Endothelial cell of umbilical vein (primary cell): ENCODE results near the gene GPD2.

Experiments used
- EZH2 ChIP-seq: IDR thresholded peaks from 2 replicates; pipeline ENCODE4 v1.6.1; 2012; ENCODE audit warnings: borderline replicate concordance, low read depth, mild to moderate bottlenecking, moderate library complexity, low read length, inconsistent platforms; ENCODE audit not compliant: severe bottlenecking
- FOS ChIP-seq: IDR thresholded peaks from 2 replicates; pipeline ENCODE4 v1.6.1; 2011; ENCODE audit warnings: mild to moderate bottlenecking, low read length, moderate library complexity, borderline replicate concordance; ENCODE audit not compliant: insufficient read depth
- JUN ChIP-seq: IDR thresholded peaks from 2 replicates; pipeline ENCODE4 v1.6.1; 2011; ENCODE audit warnings: borderline replicate concordance, low read depth; ENCODE audit not compliant: insufficient read length, insufficient read depth
- MAX ChIP-seq: IDR thresholded peaks from 2 replicates; pipeline ENCODE4 v1.6.1; 2011; ENCODE audit not compliant: insufficient read depth, insufficient read length
- POLR2A ChIP-seq: IDR thresholded peaks from 2 replicates; pipeline ENCODE4 v1.6.1; 2012; ENCODE audit warnings: low read depth, mild to moderate bottlenecking, control low read depth, low read length
- POLR2AphosphoS5 ChIP-seq: IDR thresholded peaks from 2 replicates; pipeline ENCODE4 v1.6.1; 2012; ENCODE audit warnings: low read depth, mild to moderate bottlenecking, control low read depth, low read length, moderate library complexity; ENCODE audit not compliant: insufficient read depth
- TF ChIP-seq, protein P1 (sequence below), 2 donors: IDR thresholded peaks; 1 replicate in 1 of 2; 2 replicates in 1 of 2; pipeline ENCODE4 v1.5.1; 2011; ENCODE audit warnings: low read length in 2 of 2, mild to moderate bottlenecking in 2 of 2, moderate library complexity in 2 of 2, control low read depth in 1 of 2, inconsistent platforms in 1 of 2, low read depth in 1 of 2; ENCODE audit not compliant: insufficient read depth in 1 of 2; ENCODE audit errors: extremely low read depth in 1 of 2

DNA sequence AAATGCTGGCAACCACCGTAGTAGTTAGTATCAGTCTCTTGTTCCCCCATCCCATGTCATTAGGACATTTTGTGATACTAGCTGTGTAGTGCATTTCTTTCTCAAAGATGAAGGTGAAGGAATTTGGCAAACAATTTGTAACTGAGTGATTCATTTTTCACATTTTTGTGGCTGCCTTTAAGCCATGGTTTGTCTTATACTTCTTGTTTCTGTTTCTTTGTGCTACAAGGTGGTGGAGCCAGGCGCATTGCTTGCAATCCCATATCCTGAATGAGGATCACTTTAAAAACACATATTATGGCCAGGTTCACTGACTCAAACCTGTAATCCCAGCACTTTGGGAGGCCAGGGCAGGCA lies 40.6 kb downstream of the GPD2 start:
- TF ChIP-seq, protein P1, sequence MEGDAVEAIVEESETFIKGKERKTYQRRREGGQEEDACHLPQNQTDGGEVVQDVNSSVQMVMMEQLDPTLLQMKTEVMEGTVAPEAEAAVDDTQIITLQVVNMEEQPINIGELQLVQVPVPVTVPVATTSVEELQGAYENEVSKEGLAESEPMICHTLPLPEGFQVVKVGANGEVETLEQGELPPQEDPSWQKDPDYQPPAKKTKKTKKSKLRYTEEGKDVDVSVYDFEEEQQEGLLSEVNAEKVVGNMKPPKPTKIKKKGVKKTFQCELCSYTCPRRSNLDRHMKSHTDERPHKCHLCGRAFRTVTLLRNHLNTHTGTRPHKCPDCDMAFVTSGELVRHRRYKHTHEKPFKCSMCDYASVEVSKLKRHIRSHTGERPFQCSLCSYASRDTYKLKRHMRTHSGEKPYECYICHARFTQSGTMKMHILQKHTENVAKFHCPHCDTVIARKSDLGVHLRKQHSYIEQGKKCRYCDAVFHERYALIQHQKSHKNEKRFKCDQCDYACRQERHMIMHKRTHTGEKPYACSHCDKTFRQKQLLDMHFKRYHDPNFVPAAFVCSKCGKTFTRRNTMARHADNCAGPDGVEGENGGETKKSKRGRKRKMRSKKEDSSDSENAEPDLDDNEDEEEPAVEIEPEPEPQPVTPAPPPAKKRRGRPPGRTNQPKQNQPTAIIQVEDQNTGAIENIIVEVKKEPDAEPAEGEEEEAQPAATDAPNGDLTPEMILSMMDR (IDR thresholded peaks at IDR 0.05; ENCODE audit: extremely low read depth in 1 of 2, insufficient read depth in 1 of 2, low read depth in 1 of 2, low read length in 2 of 2), result no peak
- TF ChIP-seq FOS (no peak), POLR2A (no peak), MAX (no peak), EZH2 (no peak), POLR2AphosphoS5 (no peak), JUN (no peak)
